Transverse colon (tissue), 4 donors: ENCODE data around the gene ZNF22. TPM values are rescaled to one million over a fixed set of nuclear protein-coding genes. Genes with fewer than 3 reads are reported as not detected.

ENCODE experiments used
- DNase-seq: peaks from one replicate; pipeline ENCODE4 v3.0.0-alpha.2; 2019
- H3K27ac ChIP-seq, 4 donors: fragments of 200-600 bp; sonication (generic); 2 replicates each; pipeline ENCODE4 v1.5.1; 2016 to 2018; ENCODE audit warnings: inconsistent platforms in 4 of 4
- H3K27me3 ChIP-seq: fragments of 200-600 bp; sonication (generic); 2 replicates; pipeline ENCODE4 v1.5.1; 2017; ENCODE audit warnings: inconsistent platforms
- H3K36me3 ChIP-seq, 4 donors: fragments of 200-600 bp; sonication (generic); 2 replicates each; pipeline ENCODE4 v1.5.1; 2017 to 2019; ENCODE audit warnings: inconsistent platforms in 4 of 4
- H3K4me1 ChIP-seq, 4 donors: fragments of 200-600 bp; sonication (generic); 2 replicates each; pipeline ENCODE4 v1.5.1; 2017 to 2020; ENCODE audit warnings: inconsistent platforms in 4 of 4
- H3K4me3 ChIP-seq, 4 donors: fragments of 200-600 bp; sonication (generic); 1 replicate in 1 of 4; 2 replicates in 3 of 4; pipeline versions ENCODE4 v1.5.1 to v1.6.1; 2017 to 2019; ENCODE audit warnings: inconsistent platforms in 4 of 4
- H3K9me3 ChIP-seq, 2 donors: fragments of 200-600 bp; sonication (generic); 2 replicates each; pipeline ENCODE4 v1.5.1; 2017 to 2019; ENCODE audit warnings: inconsistent platforms in 2 of 2
- CTCF ChIP-seq, 5 experiments: fragments of 200-600 bp in 3 of 5; fragments of 450-650 bp in 2 of 5; sonication (generic) in 3 of 5; IDR thresholded peaks; 1 replicate in 2 of 5; 2 replicates in 3 of 5; pipeline ENCODE4 v1.5.1; 2016 to 2017; ENCODE audit warnings: antibody characterized with exemption in 5 of 5, inconsistent platforms in 3 of 5, mild to moderate bottlenecking in 2 of 5, moderate library complexity in 1 of 5
- EP300 ChIP-seq: sonication (generic); formaldehyde crosslinking; IDR thresholded peaks from one replicate; pipeline ENCODE4 v1.6.1; 2017; ENCODE audit warnings: antibody characterized with exemption, low read depth
- POLR2A ChIP-seq: fragments of 450-650 bp; IDR thresholded peaks from one replicate; pipeline ENCODE4 v1.6.1; 2016; ENCODE audit warnings: antibody characterized with exemption, mild to moderate bottlenecking, moderate library complexity
- POLR2AphosphoS5 ChIP-seq, 3 donors: sonication (generic); formaldehyde crosslinking; IDR thresholded peaks; one replicate each; pipeline ENCODE4 v1.6.1; 2016; ENCODE audit warnings: antibody characterized with exemption in 3 of 3
- WGBS, 2 donors: methylation state at CpG; one replicate each; pipeline ENCODE4 v1.1.5; 2018; ENCODE audit warnings: low coverage in 1 of 2; 5-methylcytosine and 5-hydroxymethylcytosine counted together
- in situ Hi-C, 4 donors: fragments of 200-750 bp; cut with MboI; loops; one replicate each; pipeline versions ENCODE4 v1.15.0 to v1.15.1; 2017; ENCODE audit warnings: low sequenced_read_pairs in 3 of 4, low pct_ligation_motif_present in 1 of 4, low pct_unique_long_range_greater_than_20kb in 1 of 4
- intact Hi-C: fragments of 100-400 bp; cut with DNase I; formaldehyde crosslinking; loops from one replicate; pipeline ENCODE4 v1.15.1; 2023; ENCODE audit warnings: low total_unique reads
- total RNA-seq, 4 donors: library from RNA; depleted of rRNA; stranded (reverse); fragments of >200 nt; gene quantifications; one replicate each; pipeline ENCODE4 v1.1.0, GENCODE V29; 2016

Gene ZNF22
- total RNA-seq, 4 donors from 2014 or later = 4.6 to 14.3 (median 9.5) TPM

GRCh38 chr10:44992070-44992731 is 8.5 kb upstream of the ZNF22 start:
- H3K9me3 ChIP-seq = no peaks in the 10 kb centered on the region
- 89 to 95% methylated on average over 4 to 11 of the region's 11 CpGs for WGBS, 2 donors
- no peak for DNase-seq
- no peaks in the 10 kb centered on the region for H3K36me3 ChIP-seq
- peak overlapping the region in 2 of 4 donors; percentile 2 to 27 for H3K27ac ChIP-seq
- in situ Hi-C loops (no loop called here), intact Hi-C loops (no loop called here)
- peaks cover 14 to 33% (median 16%) of the 10 kb centered on the region in 4 donors for H3K4me1 ChIP-seq
- H3K27me3 ChIP-seq = no peaks in the 10 kb centered on the region
- TF ChIP-seq POLR2AphosphoS5 (IDR thresholded peaks at IDR 0.05) (no peak), POLR2A (no peak), CTCF (IDR thresholded peaks at IDR 0.05) (no peak), EP300 (no peak)
- H3K4me3 ChIP-seq = no peak overlapping the region

- in situ Hi-C loops (no loop called here), intact Hi-C loops (no loop called here)
- TF ChIP-seq POLR2AphosphoS5 (IDR thresholded peaks at IDR 0.05) (no peak), EP300 (no peak), POLR2A (no peak), CTCF (IDR thresholded peaks at IDR 0.05) (no peak)
- H3K27me3 ChIP-seq = no peaks in the 10 kb centered on the region
- WGBS, 2 donors = 92% methylated on average over 8 of the region's 8 CpGs; no CpG with 5 or more reads in 1 of the 2 donors
- no peak overlapping the region for H3K4me3 ChIP-seq
- peaks cover 14 to 39% (median 20%) of the 10 kb centered on the region in 4 donors for H3K4me1 ChIP-seq
- DNase-seq = no peak
- no peaks in the 10 kb centered on the region for H3K9me3 ChIP-seq
- peak overlapping the region in 1 of 4 donors; percentile 86 for H3K27ac ChIP-seq
- no peaks in the 10 kb centered on the region for H3K36me3 ChIP-seq
Observed at GRCh38 chr10:44992732-44993225, 7.9 kb upstream of the ZNF22 start.

- no peak for DNase-seq
- peaks cover 14 to 40% (median 20%) of the 10 kb centered on the region in 4 donors for H3K4me1 ChIP-seq
- 95% methylated on average over 14 of the region's 14 CpGs; no CpG with 5 or more reads in 1 of the 2 donors for WGBS, 2 donors
- in situ Hi-C loops = no loop called here
- no peaks in the 10 kb centered on the region for H3K36me3 ChIP-seq
- intact Hi-C loops = no loop called here
- H3K27me3 ChIP-seq = no peaks in the 10 kb centered on the region
- no peaks in the 10 kb centered on the region for H3K9me3 ChIP-seq
- TF ChIP-seq POLR2A (no peak), POLR2AphosphoS5 (IDR thresholded peaks at IDR 0.05) (no peak), CTCF (IDR thresholded peaks at IDR 0.05) (no peak), EP300 (no peak)
- H3K27ac ChIP-seq = peak overlapping the region; percentile 23 to 86 (median 58)
- no peak overlapping the region for H3K4me3 ChIP-seq
Observed at GRCh38 chr10:44993226-44993921, 7.3 kb upstream of the ZNF22 start.

GRCh38 chr10:44993922-44994751 is 6.6 kb upstream of the ZNF22 start:
- DNase-seq = no peak
- Histone ChIP-seq H3K9me3 (no peaks in the 10 kb centered on the region), H3K36me3 (no peaks in the 10 kb centered on the region), H3K27ac (peak overlapping the region; percentile 38 to 86 (median 82)), H3K4me3 (no peak overlapping the region), H3K27me3 (no peaks in the 10 kb centered on the region), H3K4me1 (peaks cover 14 to 40% (median 20%) of the 10 kb centered on the region in 4 donors)
- WGBS, 2 donors = 84 to 87% methylated on average over 5 to 11 of the region's 11 CpGs
- in situ Hi-C loops (no loop called here), intact Hi-C loops (no loop called here)
- TF ChIP-seq POLR2AphosphoS5 (IDR thresholded peaks at IDR 0.05) = no peak
- TF ChIP-seq POLR2A = no peak
- TF ChIP-seq EP300 = no peak
- TF ChIP-seq CTCF (IDR thresholded peaks at IDR 0.05) = no peak
